Fibroblast of peridontal ligament (primary cell): ENCODE data around the gene RNPS1.
"Not testable (repeated sequence)": the region's sequence is repeated elsewhere in the genome, so short reads cannot be mapped to it uniquely, and the experiment has no call there.

Experiments used
- DNase-seq: peaks from one replicate; pipeline ENCODE4 v3.0.0-alpha.2; 2010; ENCODE audit errors: extremely low read depth

The RNPS1 gene

DNA sequence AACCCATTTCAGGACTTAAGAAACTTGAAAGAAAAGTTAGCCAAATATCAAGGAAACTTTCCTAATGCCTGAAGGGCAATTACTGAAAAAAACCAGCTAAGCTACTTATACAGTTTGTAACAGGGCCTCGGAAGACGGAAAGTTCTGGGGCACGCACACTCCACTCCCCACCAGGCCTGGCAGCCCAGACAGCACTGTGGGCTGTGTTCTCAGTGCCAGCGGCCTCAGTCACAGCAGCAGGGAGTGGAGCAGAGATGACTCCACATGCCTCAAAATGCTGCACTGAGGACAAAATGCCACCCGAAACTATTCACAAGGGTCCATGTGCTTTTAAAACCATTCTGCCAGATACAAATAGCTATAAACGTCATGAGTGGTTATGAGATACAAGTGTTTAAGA is 10.2 kb downstream of the RNPS1 start:
- DNase-seq: no peak

DNA sequence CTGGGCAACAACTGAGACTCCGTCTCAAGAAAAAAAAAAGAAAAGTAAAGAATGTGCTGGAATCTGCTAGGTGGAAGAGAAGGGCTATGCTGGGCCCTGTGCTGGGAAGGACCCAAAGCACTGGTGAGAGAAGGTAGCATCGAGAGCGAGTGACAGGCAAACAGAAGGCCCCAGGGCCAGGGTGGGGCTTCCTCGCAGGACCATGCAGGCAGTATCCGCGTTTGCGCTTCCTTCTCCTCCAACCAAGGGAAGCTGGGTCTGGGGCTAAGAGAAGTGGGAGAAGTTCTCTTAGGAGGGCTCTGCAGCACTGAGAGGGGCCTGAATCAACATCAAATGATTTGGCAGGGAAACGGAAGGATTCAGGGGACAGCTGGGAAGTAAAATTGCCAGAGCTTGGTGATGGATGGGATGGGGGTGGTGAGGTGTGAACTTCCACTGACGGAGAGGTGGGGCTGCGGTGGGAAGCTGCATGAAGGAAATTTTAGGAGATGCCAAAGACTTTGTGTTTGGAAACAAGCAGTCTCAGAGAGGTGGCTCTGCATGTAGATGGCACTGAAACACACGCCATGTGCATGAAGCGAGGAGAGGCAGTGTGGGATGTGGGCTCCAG is 11.3 kb downstream of the RNPS1 start:
- DNase-seq: no peak

DNA sequence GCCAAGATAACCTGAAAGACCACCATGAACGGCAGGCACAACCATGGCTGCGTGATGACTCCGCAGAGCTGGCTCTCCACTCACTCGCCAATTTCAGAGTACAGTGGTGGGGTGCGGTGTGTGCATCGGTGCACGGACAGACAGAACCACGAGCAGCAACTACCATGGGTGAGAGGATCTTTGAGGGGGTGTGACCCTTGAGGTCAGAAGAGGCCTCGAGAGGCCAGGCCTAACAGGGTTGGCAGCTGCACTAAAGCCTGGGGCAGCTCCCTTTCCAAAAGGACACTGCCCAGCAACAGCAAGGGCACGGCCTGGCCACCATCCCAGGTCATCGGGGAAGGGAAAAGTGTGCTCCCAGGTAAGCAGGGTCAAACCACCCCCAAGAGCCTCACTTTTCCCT is 14.6 kb downstream of the RNPS1 start:
- no peak for DNase-seq

DNA sequence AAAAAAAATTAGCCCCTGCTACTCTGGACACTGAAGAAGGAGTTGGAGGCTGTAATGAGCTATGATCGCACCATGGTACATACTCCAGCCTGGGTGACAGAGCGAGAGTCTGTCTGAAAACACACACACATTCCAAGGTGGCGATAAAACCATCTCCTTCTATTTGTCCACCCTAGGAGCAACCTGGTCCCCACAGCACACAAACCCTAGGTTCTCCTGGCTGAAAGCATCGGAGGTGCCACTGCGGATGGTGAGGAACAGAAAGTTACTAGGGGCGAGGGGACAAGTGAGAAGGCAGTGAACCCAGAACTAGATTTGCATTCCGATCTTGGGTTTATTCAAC is 15.1 kb downstream of the RNPS1 start:
- DNase-seq: no peak

DNA sequence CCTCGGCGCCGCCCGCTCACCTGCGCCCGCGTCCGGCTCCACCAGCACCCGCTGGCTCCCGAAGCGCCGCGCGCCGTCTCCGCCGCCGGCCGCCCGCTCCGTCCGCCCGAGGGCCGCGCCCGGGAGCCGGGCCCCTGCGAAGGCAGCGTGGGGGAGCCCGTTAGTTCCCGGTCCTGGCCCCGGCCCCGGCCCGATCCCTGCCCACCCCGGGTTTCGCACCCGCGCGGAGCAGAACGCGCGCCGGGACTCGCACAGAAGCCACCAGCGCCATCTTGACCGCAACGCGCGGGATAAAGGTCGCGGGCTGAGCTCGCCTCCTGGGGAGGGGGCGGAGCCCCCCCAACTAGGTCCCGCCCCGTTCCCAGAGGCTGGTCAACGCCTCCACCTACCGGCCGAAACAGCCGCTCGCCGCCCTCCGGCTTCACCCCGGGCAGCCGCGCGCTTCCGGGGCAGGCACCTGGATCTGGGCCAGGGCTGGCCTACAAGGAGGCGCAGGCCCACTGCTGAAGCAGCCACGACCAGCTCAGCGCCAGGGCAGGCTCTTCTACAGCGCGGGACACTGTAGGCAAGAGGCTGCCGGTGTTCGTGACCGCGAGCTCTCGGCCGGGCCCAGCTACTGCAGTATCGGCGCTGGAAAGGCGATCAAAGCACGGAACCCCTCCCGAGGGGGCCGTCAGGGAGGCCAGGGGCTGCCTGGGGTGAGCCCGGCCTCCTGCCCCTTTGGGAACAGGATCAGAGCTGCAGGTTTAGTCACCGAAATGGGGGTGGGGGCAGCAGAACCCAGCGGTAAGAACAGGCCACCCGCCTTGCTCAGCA is 16.4 kb downstream of the RNPS1 start, which contains the start of gene ECI1:
Gene ECI1 (minus strand): TSS at position 292 of the 816 bp plus-strand sequence. CDS start 21 bp downstream, at position 271.
- peak; percentile 92 for DNase-seq

DNA sequence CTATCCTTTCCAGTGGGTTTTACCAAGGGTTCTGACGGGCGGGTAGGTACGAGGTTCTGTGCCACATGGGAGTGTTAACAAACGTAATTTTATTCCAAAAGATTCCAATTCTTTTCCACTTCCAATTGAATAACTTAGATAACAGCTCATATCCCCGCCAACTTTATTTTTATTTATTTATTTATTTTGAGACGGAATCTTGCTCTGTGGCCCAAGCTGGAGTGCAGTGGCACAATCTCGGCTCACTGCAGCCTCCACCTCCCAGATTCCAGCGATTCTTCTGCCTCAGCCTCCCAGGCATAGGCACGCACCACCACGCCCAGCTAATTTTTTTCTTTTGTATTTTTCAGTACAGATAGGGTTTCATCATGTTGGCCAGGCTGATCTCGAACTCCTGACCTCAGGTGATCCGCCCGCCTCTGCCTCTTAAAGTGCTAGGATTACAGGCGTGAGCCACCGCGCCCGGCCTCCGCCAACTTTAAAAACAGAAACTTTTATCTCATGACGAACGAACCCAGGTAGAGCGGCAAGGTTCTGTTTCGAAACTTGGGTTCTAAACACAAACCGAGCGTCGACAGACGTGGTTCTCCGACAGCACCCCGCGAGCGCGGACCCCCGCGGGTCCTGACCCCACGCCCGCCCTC is 17.2 kb downstream of the RNPS1 start:
- DNase-seq: peak; percentile 12

DNA sequence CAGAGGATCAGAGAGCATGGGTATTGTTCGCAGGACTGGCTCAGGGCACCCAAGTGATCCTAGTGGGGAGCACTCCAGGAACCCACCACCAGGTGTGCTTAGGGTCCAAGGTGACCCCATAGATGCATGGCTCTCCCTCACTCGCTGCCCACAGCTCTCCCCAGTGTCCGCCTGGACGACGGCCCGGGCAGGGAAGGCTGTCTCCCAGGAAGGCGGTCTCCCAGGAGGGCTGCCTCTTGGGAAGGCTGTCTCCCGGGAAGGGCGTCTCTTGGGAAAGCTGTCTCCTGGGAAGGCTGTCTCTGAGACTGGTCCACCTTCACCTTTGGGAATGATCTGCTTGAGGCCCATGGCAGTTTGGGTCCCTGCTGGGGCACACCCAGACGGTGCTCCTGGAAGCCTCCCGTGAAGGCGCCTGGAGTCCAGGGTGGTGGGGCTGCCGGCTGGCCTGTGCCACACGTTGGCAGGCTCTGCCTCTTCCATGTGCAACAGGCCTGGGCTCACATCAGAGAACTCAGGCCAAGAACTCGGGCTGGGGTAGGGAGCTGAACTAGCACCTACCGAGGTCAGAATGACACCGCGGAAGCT is 21.5 kb downstream of the RNPS1 start:
- DNase-seq: no peak

DNA sequence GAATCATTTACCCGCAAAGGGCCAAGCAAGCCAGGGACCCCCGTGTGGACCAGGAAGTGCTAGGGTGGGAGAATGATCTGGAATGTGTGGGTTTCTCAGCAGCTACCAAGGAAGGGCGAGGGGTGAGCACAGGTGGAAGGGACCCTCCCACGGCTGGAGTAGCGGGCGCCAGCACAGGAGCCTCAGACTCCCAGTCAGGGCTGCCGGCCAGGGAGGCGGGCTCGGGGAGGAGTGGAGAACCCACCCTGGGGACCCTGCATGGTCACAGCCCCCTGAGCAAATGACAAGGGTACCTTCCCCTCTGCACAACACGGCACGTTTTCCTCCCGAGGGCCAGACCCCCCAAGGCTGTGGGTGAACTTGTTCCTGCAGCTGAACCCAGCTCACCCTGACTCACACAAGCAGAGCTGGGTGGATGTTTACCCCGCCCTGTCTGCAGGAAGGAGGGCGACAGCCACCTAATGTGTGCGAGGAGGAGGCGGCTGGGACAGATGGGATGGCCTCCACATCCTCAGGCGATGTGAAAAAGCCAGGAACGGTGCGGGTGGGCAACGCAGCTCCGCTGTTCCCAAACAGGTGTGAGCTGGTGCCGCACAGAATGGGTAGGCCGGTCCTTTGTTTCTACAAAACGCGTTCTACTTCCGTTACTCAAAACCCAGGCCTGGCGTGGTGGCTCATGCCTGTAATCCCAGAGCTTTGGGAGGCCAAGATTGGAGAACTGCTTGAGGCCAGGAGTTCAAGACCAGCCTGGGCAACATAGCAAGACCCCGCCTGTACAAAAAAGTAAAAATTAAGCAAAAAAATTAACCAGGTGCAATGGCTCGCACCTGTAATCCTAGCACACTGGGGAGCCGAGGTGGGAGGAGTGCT is 22.8 kb downstream of the RNPS1 start:
- no peak for DNase-seq

DNA sequence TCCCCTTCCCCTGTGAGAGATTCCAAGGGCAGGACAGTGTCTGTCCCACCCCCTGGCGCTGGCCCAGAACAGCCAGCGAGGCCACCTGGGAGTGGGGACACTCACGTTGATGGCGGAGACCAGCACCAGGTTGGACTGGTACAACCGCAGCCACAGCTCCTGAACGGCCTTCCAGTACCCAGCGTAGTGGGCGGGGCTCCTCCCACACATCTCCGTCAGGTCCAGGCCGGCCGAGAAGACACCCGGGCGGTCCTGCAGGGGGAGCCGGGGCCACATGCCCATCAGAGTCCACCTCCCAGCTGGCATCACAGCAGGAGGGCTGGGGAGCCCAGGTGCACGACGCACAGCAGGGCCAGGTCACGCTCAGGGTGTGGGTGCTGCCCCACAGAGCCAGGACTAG is 23.6 kb downstream of the RNPS1 start:
- no peak for DNase-seq

DNA sequence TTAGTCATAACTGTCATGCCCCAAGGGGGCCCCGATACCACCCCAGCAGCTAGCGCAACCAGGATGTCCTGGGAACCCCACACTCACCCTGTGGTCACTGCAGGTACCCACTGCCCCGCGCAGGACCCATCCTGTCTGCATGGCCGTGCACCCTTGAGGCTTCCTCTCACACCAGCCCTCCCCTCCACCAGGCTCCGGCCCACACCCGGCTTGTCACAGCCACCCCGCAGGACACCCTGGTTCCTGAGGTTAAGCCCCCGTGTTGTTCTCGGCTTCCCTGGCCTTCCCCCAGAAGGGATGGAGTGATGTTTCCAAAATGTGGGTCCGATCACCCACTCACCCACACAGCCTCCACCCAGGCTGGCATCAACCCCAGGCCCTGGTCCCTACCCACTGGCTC is 24.1 kb downstream of the RNPS1 start:
- no peak for DNase-seq

DNA sequence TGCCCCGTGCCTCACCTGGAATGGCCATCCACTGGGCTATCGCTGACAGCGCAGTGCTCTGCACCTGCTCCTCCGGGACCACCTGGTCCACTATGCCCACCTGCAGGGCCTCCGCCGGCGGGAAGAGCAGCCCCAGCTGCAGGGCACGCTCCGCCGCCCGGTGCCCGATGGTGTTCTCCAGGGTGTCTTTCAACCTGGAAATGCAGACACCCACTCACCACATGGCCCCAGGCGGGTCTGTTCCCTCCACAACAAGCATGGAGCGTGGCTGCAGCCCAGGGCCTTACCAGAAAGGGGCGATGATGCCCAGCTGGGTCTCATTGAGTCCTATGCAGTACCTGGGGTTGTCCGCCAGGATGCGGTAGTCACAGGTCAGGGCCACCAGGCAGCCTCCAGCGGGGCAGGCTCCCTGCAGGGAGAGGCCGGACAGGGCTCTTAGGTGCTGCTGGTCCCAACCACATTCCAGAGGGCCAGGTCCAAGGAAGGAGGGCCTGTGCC is 24.8 kb downstream of the RNPS1 start:
- DNase-seq: no peak

DNA sequence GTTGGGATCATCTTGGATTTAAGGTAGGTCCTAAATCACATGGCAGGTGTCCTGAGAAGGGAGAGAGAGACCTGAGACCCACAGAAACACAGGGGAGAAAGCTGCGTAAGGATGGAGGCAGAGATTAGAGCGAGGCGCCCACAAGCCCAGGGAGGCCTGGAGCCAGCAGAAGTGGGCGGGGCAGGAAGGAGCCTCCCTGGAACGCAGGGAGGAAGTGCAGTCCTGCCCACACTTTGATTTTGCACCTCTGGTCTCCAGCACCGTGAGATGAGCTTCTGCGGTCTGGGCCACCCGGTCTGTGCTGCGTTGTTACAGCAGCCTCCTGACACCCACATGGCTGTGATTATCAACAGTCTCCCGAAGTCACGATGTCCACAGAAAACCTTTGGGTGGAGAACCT is 25.3 kb downstream of the RNPS1 start:
- DNase-seq: no peak

DNA sequence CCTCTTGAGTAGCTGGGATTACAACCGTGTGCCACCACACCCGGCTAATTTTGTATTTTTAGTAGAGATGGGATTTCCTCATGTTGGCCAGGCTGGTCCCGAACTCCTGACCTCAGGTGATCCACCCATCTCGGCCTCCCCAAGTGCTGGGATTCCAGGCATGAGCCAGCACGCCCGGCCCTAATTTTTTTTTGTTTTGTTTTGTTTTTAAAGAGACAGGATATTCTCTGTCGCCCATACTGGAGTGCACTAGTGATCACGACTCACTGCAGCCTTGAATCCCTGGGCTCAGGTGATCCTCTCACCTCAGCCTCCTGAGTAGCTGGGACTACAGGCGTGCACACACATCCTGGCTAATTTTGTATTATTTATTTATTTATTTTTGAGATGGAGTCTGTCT is 27.6 kb downstream of the RNPS1 start:
- not testable (repeated sequence) for DNase-seq

DNA sequence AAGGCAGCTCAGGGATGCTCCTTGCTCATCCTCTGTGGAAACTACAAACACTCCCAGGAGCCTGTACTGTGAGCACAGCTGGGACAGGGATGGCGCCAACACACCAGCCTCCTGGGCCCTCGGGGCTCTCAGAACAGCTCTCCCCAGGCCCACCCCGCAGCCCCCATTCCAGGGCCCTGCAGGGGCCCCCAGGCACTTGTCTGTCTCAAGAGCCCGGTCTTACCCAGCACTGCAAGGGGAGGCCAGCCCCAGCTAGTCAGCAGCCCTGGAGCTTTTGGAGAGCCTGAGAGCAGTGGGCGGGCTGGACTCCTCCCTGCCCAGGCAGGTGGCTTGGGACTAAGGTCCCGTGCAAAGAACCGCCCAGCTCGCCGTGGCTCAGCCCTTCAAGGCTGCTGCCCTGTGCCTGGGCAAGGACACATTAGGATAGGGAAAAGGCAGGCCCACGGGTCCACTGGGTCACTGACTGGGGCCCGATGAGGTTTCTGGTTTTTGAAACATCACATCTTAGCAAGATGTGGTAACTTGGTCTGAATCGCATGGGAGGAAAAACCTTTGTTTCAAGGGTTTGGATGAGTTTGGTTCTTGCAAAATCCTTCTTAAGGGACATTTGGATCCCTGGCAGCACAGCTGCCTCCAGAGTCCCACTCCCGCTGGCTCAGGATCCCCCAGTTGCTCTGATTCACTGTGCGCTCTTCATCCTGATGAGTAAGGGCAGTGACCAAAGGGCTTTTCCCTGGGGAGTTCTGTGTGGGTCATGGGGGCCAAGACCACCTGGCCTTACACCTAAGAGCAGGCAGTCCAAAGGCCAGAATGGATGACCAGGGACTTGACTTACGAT is 28.9 kb downstream of the RNPS1 start:
- peak; percentile 9 for DNase-seq

DNA sequence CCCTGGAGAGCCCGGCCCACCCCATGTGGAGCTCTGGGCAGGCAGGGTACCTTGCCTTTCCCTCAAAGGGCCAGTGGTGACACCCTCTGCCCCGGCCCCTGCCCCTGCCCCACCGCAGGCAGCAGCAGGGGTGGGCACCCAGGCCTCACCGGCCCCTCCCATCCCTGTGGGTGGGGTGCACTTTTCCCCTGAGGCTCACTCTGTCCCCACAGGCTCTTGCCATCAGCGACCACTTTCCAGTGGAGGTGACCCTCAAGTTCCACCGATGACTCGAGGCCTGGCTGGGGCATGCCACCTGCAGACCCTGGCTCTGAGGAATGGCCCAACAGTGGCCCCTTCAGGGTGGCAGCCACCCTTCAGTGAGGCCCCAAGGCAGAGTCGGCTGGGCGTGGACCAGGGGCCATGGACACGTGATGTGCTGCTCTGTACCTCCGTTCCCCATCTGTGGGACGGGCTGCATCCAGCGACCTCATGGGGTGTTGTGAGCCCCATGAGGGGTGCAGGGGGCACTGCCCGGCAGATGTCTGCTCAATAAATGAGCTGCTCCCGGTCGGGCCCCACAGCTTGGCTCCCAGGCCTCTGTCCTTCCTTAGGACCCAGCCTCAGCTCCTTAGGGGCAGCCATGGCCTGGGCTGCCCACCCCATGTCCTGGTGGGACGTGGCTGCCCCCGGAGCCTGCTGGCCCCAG is 29.6 kb downstream of the RNPS1 start:
- no peak for DNase-seq

DNA sequence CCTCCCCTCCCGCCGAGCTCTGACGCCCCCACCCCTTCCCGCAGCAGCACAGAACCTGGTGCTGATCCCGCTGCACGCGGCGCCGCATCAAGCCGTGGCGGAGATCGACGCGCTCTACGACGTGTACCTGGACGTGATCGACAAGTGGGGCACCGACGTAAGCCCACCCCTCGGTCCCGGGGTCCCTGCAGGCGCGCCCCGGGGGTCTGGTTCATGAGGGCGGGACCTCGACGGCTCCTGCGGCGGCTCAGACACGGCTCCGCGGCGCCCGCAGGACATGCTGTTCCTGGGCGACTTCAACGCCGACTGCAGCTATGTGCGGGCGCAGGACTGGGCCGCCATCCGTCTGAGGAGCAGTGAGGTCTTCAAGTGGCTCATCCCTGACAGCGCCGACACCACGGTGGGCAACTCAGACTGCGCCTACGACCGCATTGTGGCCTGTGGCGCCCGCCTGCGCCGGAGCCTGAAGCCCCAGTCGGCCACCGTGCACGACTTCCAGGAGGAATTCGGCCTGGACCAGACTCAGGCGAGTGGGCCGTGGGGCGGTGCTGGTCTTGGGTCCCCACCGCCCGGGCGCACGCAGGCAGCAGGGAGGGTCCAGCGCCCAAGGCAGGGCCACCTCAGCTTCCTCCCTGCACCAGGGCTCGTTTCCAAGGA is 30.3 kb downstream of the RNPS1 start:
- DNase-seq: no peak

DNA sequence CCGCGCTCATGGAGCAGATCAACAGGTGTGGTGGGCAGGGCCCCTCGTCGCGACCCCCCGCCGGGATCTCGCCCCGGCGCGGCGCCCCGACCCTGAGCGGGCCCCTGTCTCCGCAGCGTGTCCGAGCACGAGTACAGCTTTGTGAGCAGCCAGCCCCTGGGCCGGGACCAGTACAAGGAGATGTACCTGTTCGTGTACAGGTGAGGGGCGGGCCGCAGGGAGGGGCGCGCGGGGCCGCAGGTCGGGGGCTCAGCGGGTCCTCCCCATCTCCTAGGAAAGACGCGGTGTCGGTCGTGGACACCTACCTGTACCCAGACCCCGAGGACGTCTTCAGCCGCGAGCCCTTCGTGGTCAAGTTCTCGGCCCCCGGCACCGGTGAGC is 30.8 kb downstream of the RNPS1 start:
- DNase-seq: no peak

DNA sequence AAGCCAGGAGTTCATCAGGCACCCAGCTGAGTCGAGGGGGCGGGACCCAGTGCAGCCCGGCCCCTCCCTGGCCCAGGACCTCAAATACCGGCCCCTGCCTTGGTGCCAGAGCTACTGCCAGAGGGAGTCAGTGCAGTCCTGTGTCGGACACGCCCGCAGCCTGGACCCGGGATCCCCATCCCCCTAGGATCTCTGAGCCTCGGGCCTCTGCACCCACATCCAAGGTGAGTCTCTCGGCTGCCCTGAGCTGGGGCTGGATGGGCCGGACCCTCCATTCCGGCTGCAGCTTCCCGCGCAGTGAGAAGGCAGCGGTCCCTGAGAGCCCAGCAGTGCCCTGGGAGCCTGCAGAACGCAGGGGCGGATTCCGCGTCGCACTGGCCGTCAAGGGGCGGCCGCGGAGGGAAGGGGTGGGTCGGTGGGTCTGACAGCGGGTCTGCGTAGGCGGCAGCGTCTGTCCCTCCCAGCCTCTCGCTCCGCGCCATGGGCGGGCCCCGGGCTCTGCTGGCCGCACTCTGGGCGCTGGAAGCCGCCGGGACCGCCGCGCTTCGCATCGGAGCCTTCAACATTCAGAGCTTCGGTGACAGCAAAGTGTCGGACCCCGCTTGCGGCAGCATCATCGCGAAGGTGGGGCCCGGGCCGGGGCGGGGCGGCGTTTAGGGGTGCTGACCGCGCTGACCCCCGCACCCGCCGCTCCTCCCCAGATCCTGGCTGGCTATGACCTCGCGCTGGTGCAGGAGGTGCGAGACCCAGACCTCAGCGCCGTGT is 31.4 kb downstream of the RNPS1 start, which contains the start of gene DNASE1L2:
Gene DNASE1L2 (plus strand): TSS at position 108 of the 765 bp plus-strand sequence. CDS start 373 bp downstream, at position 481.
- no peak for DNase-seq
